Ovary (tissue), 3 donors: ENCODE measurements around the gene LYRM4.

Experiments used
- POLR2A ChIP-seq: fragments of 450-650 bp; IDR thresholded peaks from one replicate; pipeline ENCODE4 v1.6.1; 2017; ENCODE audit warnings: antibody characterized with exemption, mild to moderate bottlenecking, moderate library complexity
- TF ChIP-seq, protein P1 (sequence below), 3 donors: fragments of 450-650 bp in 2 of 3; fragments of 200-600 bp in 1 of 3; IDR thresholded peaks; one replicate each; pipeline versions ENCODE4 v1.5.1 to v1.8.0; 2016 to 2022; ENCODE audit warnings: antibody characterized with exemption in 3 of 3, mild to moderate bottlenecking in 1 of 3
- donor health status: DM: no; HTN: no; CAD: no.

DNA sequence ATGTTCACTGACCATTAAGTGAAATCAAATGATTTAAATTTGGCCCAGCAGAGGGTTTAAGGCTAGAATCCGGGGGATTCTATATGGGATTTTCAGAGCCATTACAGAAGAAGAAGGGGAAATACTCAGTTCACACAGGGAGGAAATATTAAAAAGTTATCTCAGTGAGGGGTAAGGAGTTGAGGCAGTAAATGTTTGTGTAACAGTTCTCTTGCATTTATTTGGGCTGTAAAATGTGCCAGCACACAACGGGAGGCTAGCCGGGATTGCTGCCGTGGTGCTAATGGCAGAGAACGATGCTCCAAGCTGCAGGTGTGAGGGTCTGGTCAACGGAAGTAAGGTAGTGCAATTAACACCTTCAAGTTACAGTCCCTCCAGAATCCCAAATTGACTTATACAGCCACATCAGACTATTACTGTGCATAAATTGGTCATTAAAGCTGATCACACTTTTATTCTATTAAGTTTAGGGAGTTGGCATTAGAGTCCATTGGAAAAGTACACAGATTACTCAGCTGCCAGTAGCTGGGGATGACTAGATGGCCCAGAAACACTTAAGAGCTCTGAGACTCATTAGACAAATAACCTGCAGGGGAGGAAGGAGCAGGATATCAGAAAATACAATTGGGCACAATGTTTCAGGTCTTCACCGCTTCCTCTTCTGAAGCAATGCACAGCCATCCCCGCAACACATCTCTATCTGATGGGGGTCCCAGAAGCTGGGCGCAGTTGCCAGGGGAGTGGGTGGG is 144.3 kb downstream of the LYRM4 start:
- TF ChIP-seq, protein P1, sequence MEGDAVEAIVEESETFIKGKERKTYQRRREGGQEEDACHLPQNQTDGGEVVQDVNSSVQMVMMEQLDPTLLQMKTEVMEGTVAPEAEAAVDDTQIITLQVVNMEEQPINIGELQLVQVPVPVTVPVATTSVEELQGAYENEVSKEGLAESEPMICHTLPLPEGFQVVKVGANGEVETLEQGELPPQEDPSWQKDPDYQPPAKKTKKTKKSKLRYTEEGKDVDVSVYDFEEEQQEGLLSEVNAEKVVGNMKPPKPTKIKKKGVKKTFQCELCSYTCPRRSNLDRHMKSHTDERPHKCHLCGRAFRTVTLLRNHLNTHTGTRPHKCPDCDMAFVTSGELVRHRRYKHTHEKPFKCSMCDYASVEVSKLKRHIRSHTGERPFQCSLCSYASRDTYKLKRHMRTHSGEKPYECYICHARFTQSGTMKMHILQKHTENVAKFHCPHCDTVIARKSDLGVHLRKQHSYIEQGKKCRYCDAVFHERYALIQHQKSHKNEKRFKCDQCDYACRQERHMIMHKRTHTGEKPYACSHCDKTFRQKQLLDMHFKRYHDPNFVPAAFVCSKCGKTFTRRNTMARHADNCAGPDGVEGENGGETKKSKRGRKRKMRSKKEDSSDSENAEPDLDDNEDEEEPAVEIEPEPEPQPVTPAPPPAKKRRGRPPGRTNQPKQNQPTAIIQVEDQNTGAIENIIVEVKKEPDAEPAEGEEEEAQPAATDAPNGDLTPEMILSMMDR (IDR thresholded peaks at IDR 0.05), result no peak
- TF ChIP-seq POLR2A, result no peak
